ENCODE measurements around the gene CCDC12.

The CCDC12 gene

GRCh38 chr3:46976326-46977190, at the start of gene CCDC12:
CCDC12 (minus strand) TSS chr3:46976745; CDS start chr3:46976732, 13 bp downstream.
- DNase-seq: peak; percentile 50 to 79

- no peak for DNase-seq
Observed at GRCh38 chr3:47024932-47025331, 48.4 kb upstream of the CCDC12 start.

- no peak for DNase-seq
Observed at GRCh38 chr3:47022641-47023071, 46.1 kb upstream of the CCDC12 start.

- no peak for DNase-seq
Observed at GRCh38 chr3:47020311-47020710, 43.8 kb upstream of the CCDC12 start.

- no peak for DNase-seq
Observed at GRCh38 chr3:47019201-47019600, 42.7 kb upstream of the CCDC12 start.

GRCh38 chr3:47018269-47018611, 41.7 kb upstream of the CCDC12 start:
- no peak for DNase-seq

GRCh38 chr3:47017504-47018268, 41.1 kb upstream of the CCDC12 start:
- DNase-seq: no peak

- DNase-seq: no peak
Observed at GRCh38 chr3:47016934-47017435, 40.4 kb upstream of the CCDC12 start.

- no peak for DNase-seq
Observed at GRCh38 chr3:47016086-47016933, 39.8 kb upstream of the CCDC12 start.

GRCh38 chr3:47015151-47015550, 38.6 kb upstream of the CCDC12 start:
- DNase-seq: no peak

GRCh38 chr3:47014036-47014435, 37.5 kb upstream of the CCDC12 start:
- no peak for DNase-seq

GRCh38 chr3:47013231-47013630, 36.7 kb upstream of the CCDC12 start:
- DNase-seq: no peak

GRCh38 chr3:47012342-47013230, 36.0 kb upstream of the CCDC12 start:
- DNase-seq: no peak

GRCh38 chr3:47011371-47011770, 34.8 kb upstream of the CCDC12 start:
- no peak for DNase-seq

- DNase-seq: no peak
Observed at GRCh38 chr3:47010910-47011309, 34.4 kb upstream of the CCDC12 start.

GRCh38 chr3:47010111-47010712, 33.7 kb upstream of the CCDC12 start:
- no peak for DNase-seq

GRCh38 chr3:47009225-47010110, 32.9 kb upstream of the CCDC12 start:
- DNase-seq: peak; percentile 53 to 59

- no peak for DNase-seq
Observed at GRCh38 chr3:47008851-47009224, 32.3 kb upstream of the CCDC12 start.

- DNase-seq: no peak
Observed at GRCh38 chr3:47008234-47008796, 31.8 kb upstream of the CCDC12 start.
